SK-N-MC (cell line): ENCODE results near the gene SLC24A4.

ENCODE experiments used
- EZH2 ChIP-seq: fragments of 200-600 bp; sonication (generic); IDR thresholded peaks from one replicate; pipeline ENCODE4 v1.6.1; 2017; ENCODE audit warnings: antibody characterized with exemption
- FOXP2 ChIP-seq: optimal IDR thresholded peaks from 2 replicates; pipeline ENCODE3; 2011; ENCODE audit warnings: mild to moderate bottlenecking, moderate library complexity; ENCODE audit not compliant: insufficient read depth; ENCODE audit errors: extremely low read length, control extremely low read depth
- POLR2AphosphoS5 ChIP-seq: IDR thresholded peaks from 2 replicates; pipeline ENCODE4 v1.6.1; 2012; ENCODE audit warnings: mild to moderate bottlenecking, low read depth, low read length, borderline replicate concordance

GRCh38 chr14:92481811-92482555 lies 159.0 kb downstream of the SLC24A4 start:
- TF ChIP-seq EZH2 = no peak
- no peak for TF ChIP-seq POLR2AphosphoS5
- no peak for TF ChIP-seq FOXP2
